Astrocyte (in vitro differentiated cells and primary cell): ENCODE data around the gene CARD11.

ENCODE experiments used
- CTCF ChIP-seq: IDR thresholded peaks from 2 replicates; pipeline ENCODE4 v1.5.1; 2011; ENCODE audit warnings: low read depth, mild to moderate bottlenecking, inconsistent platforms, low read length, moderate library complexity; ENCODE audit not compliant: insufficient read depth
- EZH2 ChIP-seq: IDR thresholded peaks from 2 replicates; pipeline ENCODE4 v1.6.1; 2012; ENCODE audit warnings: mild to moderate bottlenecking, low read length, inconsistent platforms; ENCODE audit not compliant: insufficient read depth

GRCh38 chr7:3076163-3076562 lies 32.5 kb upstream of the CARD11 start:
- TF ChIP-seq CTCF: no peak
- TF ChIP-seq EZH2: no peak
